Activated CD8-positive, alpha-beta T cell treated with anti-CD3 and anti-CD28 coated beads for 36 hours (primary cell): ENCODE data around the gene P3H1. TPM values are rescaled to one million over a fixed set of nuclear protein-coding genes. Genes with fewer than 3 reads are reported as not detected.
"Not testable (repeated sequence)": the region's sequence is repeated elsewhere in the genome, so short reads cannot be mapped to it uniquely, and the experiment has no call there.

Experiments used
- ATAC-seq: fragments of 200-7000 bp; cut with Tn5 transposase; one replicate; pipeline ENCODE4 v1.10.0; 2021; ENCODE audit warnings: mild to moderate bottlenecking, moderate library complexity
- CTCF ChIA-PET: fragments of 350-600 bp; sonication (Branson Sonifier 250); formaldehyde crosslinking; loops from one replicate; lab custom pipeline; 2021; ENCODE audit warnings: antibody characterized with exemption; lab: Charles Lee
- POLR2A ChIA-PET: fragments of 350-600 bp; sonication (Branson Sonifier 250); formaldehyde crosslinking; loops from one replicate; lab custom pipeline; 2021; ENCODE audit warnings: antibody characterized with exemption; lab: Charles Lee
- DNase-seq: peaks from one replicate; pipeline ENCODE4 v3.0.0-alpha.2; 2020
- H3K27ac Mint-ChIP-seq: one replicate; pipeline ENCODE4 v1.8.0; 2021; ENCODE audit warnings: mild to moderate bottlenecking, mixed read lengths
- H3K27me3 Mint-ChIP-seq: one replicate; pipeline ENCODE4 v1.8.0; 2021; ENCODE audit warnings: mixed read lengths
- H3K36me3 Mint-ChIP-seq: one replicate; pipeline ENCODE4 v1.8.0; 2021; ENCODE audit warnings: low read depth, mixed read lengths
- H3K4me1 Mint-ChIP-seq: one replicate; pipeline ENCODE4 v1.8.0; 2021; ENCODE audit warnings: low read depth, mixed read lengths
- H3K4me3 Mint-ChIP-seq: one replicate; pipeline ENCODE4 v1.8.0; 2021; ENCODE audit warnings: mild to moderate bottlenecking, moderate library complexity, mixed read lengths
- H3K9me3 Mint-ChIP-seq: one replicate; pipeline ENCODE4 v1.8.0; 2021; ENCODE audit warnings: mixed read lengths
- CTCF ChIP-seq: fragments of 200-600 bp; IDR thresholded peaks from one replicate; pipeline ENCODE4 v1.8.0; 2022; ENCODE audit warnings: antibody characterized with exemption, mild to moderate bottlenecking
- intact Hi-C: fragments of 100-400 bp; cut with micrococcal nuclease; formaldehyde crosslinking; loops from one replicate; pipeline ENCODE4 v1.10.0; 2022
- total RNA-seq, 2 experiments: library from RNA; stranded (reverse); gene quantifications; one replicate each; pipeline ENCODE4 v1.2.3, GENCODE V29; 2021

Gene P3H1
- total RNA-seq, 2 experiments from 2014 or later = 34.7 to 34.8 TPM

- Mint-ChIP-seq H3K27ac (no peak overlapping the region), H3K4me1 (peaks cover 9% of the 10 kb centered on the region), H3K36me3 (no peaks in the 10 kb centered on the region), H3K9me3 (no peaks in the 10 kb centered on the region), H3K27me3 (no peaks in the 10 kb centered on the region), H3K4me3 (no peak overlapping the region)
- DNase-seq (no peak), ATAC-seq (no peak)
- CTCF ChIA-PET = interaction anchor here (1.1 to 2.4 kb wide), 3 partner anchors 151 to 155 kb away, joined by 3 to 8 read pairs (median 4); no protein-coding TSS in a partner anchor
- POLR2A ChIA-PET = no interaction called here
- intact Hi-C loops = loop anchor here (5.0 kb wide), 1 partner anchor 155 kb away; no protein-coding TSS in a partner anchor
- no peak for TF ChIP-seq CTCF
Observed at GRCh38 chr1:42732126-42732680, 34.6 kb downstream of the P3H1 start.

GRCh38 chr1:42731585-42731984 is 35.2 kb downstream of the P3H1 start:
- Mint-ChIP-seq H3K9me3 (no peaks in the 10 kb centered on the region), H3K27me3 (no peaks in the 10 kb centered on the region), H3K4me1 (peaks cover 4% of the 10 kb centered on the region), H3K4me3 (no peak overlapping the region), H3K36me3 (no peaks in the 10 kb centered on the region), H3K27ac (no peak overlapping the region)
- no peak for DNase-seq
- ChIA-PET POLR2A (no interaction called here), CTCF (interaction anchor here (1.1 kb wide), 1 partner anchor 151 kb away, joined by 3 read pairs; no protein-coding TSS in a partner anchor)
- no peak for TF ChIP-seq CTCF
- ATAC-seq = no peak
- intact Hi-C loops = loop anchor here (5.0 kb wide), 1 partner anchor 154 kb away; no protein-coding TSS in a partner anchor

- ATAC-seq (peak; percentile 86), DNase-seq (peak; percentile 83)
- POLR2A ChIA-PET = interaction anchor here (1.3 kb wide), 1 partner anchor 15 kb away, joined by 5 read pairs; no protein-coding TSS in a partner anchor
- Mint-ChIP-seq H3K27ac (no peak overlapping the region), H3K36me3 (no peaks in the 10 kb centered on the region), H3K4me1 (peaks cover 4% of the 10 kb centered on the region), H3K27me3 (no peaks in the 10 kb centered on the region), H3K4me3 (no peak overlapping the region), H3K9me3 (no peaks in the 10 kb centered on the region)
- intact Hi-C loops = loop anchor here (5.0 kb wide), 1 partner anchor 154 kb away; no protein-coding TSS in a partner anchor
- CTCF ChIA-PET = interaction anchor here (0.7 to 1.3 kb wide), 8 partner anchors 11 to 153 kb away, joined by 3 to 6 read pairs (median 3); partner anchors contain the start of gene P3H1
- peak; percentile 60 for TF ChIP-seq CTCF
Observed at GRCh38 chr1:42730988-42731387, 35.8 kb downstream of the P3H1 start.

- Mint-ChIP-seq H3K4me3 (no peak overlapping the region), H3K27ac (no peak overlapping the region), H3K36me3 (no peaks in the 10 kb centered on the region), H3K4me1 (peaks cover 4% of the 10 kb centered on the region), H3K9me3 (no peaks in the 10 kb centered on the region), H3K27me3 (no peaks in the 10 kb centered on the region)
- ChIA-PET POLR2A (interaction anchor here (0.7 to 1.3 kb wide), 2 partner anchors 14 to 24 kb away, joined by 3 to 5 read pairs; no protein-coding TSS in a partner anchor), CTCF (interaction anchor here (0.6 to 1.9 kb wide), 6 partner anchors 12 to 443 kb away, joined by 3 to 5 read pairs (median 4); partner anchors contain the start of gene P3H1)
- TF ChIP-seq CTCF = no peak
- intact Hi-C loops = loop anchor here (5.0 kb wide), 1 partner anchor 153 kb away; no protein-coding TSS in a partner anchor
- no peak for ATAC-seq
- DNase-seq = no peak
Observed at GRCh38 chr1:42730002-42730401, 36.8 kb downstream of the P3H1 start.

GRCh38 chr1:42725820-42726219 is 41.0 kb downstream of the P3H1 start:
- H3K9me3 Mint-ChIP-seq, ATAC-seq, DNase-seq, POLR2A ChIA-PET, H3K36me3 Mint-ChIP-seq, intact Hi-C loops, H3K4me3 Mint-ChIP-seq, H3K27ac Mint-ChIP-seq, H3K4me1 Mint-ChIP-seq, H3K27me3 Mint-ChIP-seq: not testable (repeated sequence)
- CTCF ChIA-PET = interaction anchor here (1.1 kb wide), 1 partner anchor 147 kb away, joined by 4 read pairs; no protein-coding TSS in a partner anchor
